ENCODE measurements around the gene COL15A1. TPM values are rescaled to one million over a fixed set of nuclear protein-coding genes. Genes with fewer than 3 reads are reported as not detected.

The COL15A1 gene
- total RNA-seq, 4 donors from 2014 or later: 4.0 to 7.8 (median 6.8) TPM

- H3K27ac ChIP-seq: peak overlapping the region; percentile 80 to 91 (median 88)
- DNase-seq: peak; percentile 62 to 69
These were observed 161.7 kb downstream of the COL15A1 start for GRCh38 chr9:99105152-99106043.

DNA sequence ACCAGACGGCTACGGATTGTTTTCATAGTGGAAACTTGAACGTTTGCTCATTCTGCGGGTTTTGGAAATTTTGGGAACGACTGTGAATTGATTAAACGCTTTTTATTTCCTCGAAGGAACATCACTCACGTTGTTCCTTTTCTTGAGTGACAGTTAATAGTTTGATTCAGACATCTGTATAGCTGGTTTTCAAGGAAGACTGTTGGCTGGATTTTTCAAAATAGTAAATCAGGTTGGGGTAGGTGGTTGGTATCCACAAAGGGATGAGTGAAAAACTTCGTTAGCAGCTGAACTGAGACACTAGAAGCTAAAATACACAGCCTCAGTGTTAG lies 162.3 kb downstream of the COL15A1 start:
- peak overlapping the region; percentile 69 to 97 (median 86) for H3K4me3 ChIP-seq
- no peak for TF ChIP-seq CTCF (IDR thresholded peaks at IDR 0.05 in 4 of 5, conservative IDR thresholded peaks at IDR 0.05 in 1 of 5)
- TF ChIP-seq POLR2A (IDR thresholded peaks at IDR 0.05): no peak
- DNase-seq: no peak
- no peaks in the 10 kb centered on the region for H3K9me3 ChIP-seq
- H3K4me1 ChIP-seq: peaks cover 42 to 57% of the 10 kb centered on the region in 2 donors
- intact Hi-C loops (cut with DNase I; ENCODE audit: low total_unique reads) (loop anchor here (5.0 to 10.0 kb wide), 4 partner anchors 116 to 709 kb away; partner anchors contain the start of genes ALG2, ANKS6 and SEC61B), in situ Hi-C loops (cut with MboI; ENCODE audit: low sequenced_read_pairs in 4 of 4) (no loop called here)
- H3K27me3 ChIP-seq: no peaks in the 10 kb centered on the region
- no peaks in the 10 kb centered on the region for H3K36me3 ChIP-seq
- ATAC-seq: no peak
- H3K27ac ChIP-seq: peak overlapping the region; percentile 80 to 91 (median 88)

More at GRCh38 chr9:99105152-99106043, 161.7 kb downstream of the COL15A1 start:
- TF ChIP-seq POLR2A (IDR thresholded peaks at IDR 0.05): no peak
- TF ChIP-seq CTCF (IDR thresholded peaks at IDR 0.05 in 4 of 5, conservative IDR thresholded peaks at IDR 0.05 in 1 of 5): no peak
- H3K9me3 ChIP-seq: no peaks in the 10 kb centered on the region
- intact Hi-C loops (cut with DNase I; ENCODE audit: low total_unique reads) (loop anchor here (2.0 to 10.0 kb wide), 5 partner anchors 35 to 709 kb away; partner anchors contain the start of genes ALG2, ANKS6 and SEC61B), in situ Hi-C loops (cut with MboI; ENCODE audit: low sequenced_read_pairs in 4 of 4) (no loop called here)
- peak; percentile 58 to 76 for ATAC-seq
- peaks cover 39 to 57% of the 10 kb centered on the region in 2 donors for H3K4me1 ChIP-seq
- H3K4me3 ChIP-seq: peak overlapping the region; percentile 73 to 97 (median 86)
- no peaks in the 10 kb centered on the region for H3K27me3 ChIP-seq
- H3K36me3 ChIP-seq: no peaks in the 10 kb centered on the region

DNA sequence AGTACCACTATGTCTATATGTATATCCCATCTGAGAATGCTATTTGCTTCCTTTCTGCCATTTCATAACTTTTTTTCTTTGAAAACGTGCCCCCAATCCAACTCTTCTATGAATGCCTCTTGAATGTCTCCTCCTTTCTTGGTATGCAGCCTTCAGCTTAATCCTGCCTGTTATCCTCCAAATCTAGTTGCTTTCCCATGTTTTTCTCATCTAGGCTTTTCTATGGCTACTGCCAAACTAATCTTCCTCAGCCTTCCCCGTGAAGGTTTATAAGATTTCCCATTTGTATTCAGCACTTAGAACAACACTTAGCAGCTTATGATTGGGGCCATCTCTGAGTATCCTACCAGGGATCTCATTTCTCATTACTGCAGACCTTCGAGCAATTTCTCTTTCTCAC lies 163.7 kb downstream of the COL15A1 start:
- ATAC-seq: no peak
- in situ Hi-C loops (cut with MboI; ENCODE audit: low sequenced_read_pairs in 4 of 4): no loop called here
- intact Hi-C loops (cut with DNase I; ENCODE audit: low total_unique reads): loop anchor here (5.0 to 10.0 kb wide), 4 partner anchors 115 to 707 kb away; partner anchors contain the start of genes ALG2, ANKS6 and SEC61B
- no peaks in the 10 kb centered on the region for H3K27me3 ChIP-seq
- no peaks in the 10 kb centered on the region for H3K9me3 ChIP-seq
- H3K4me3 ChIP-seq: no peak overlapping the region
- H3K27ac ChIP-seq: peak overlapping the region; percentile 24 to 80 (median 24)
- no peak for DNase-seq
- no peaks in the 10 kb centered on the region for H3K36me3 ChIP-seq
- H3K4me1 ChIP-seq: peaks cover 44 to 66% of the 10 kb centered on the region in 2 donors
- TF ChIP-seq POLR2A (IDR thresholded peaks at IDR 0.05): no peak
- no peak for TF ChIP-seq CTCF (IDR thresholded peaks at IDR 0.05 in 4 of 5, conservative IDR thresholded peaks at IDR 0.05 in 1 of 5)

GRCh38 chr9:99108131-99108530 lies 164.4 kb downstream of the COL15A1 start:
- no peaks in the 10 kb centered on the region for H3K36me3 ChIP-seq
- H3K9me3 ChIP-seq: no peaks in the 10 kb centered on the region
- H3K27me3 ChIP-seq: no peaks in the 10 kb centered on the region
- intact Hi-C loops (cut with DNase I; ENCODE audit: low total_unique reads): loop anchor here (5.0 to 10.0 kb wide), 4 partner anchors 114 to 707 kb away; partner anchors contain the start of genes ALG2, ANKS6 and SEC61B
- peaks cover 52 to 74% of the 10 kb centered on the region in 2 donors for H3K4me1 ChIP-seq
- no peak overlapping the region for H3K4me3 ChIP-seq
- DNase-seq (no peak), ATAC-seq (no peak)
- in situ Hi-C loops (cut with MboI; ENCODE audit: low sequenced_read_pairs in 4 of 4): no loop called here
- TF ChIP-seq CTCF (IDR thresholded peaks at IDR 0.05 in 4 of 5, conservative IDR thresholded peaks at IDR 0.05 in 1 of 5): no peak
- TF ChIP-seq POLR2A (IDR thresholded peaks at IDR 0.05): no peak
- peak overlapping the region in 1 of 4 donors; percentile 24 for H3K27ac ChIP-seq

Data from gastrocnemius medialis (tissue), 4 donors.